NCI-H1417 treated with DMSO at 0.1 percent for 48 hours (cell line): Measurements from ENCODE around the gene ADIPOR2.
"Not testable (repeated sequence)": the region's sequence is repeated elsewhere in the genome, so short reads cannot be mapped to it uniquely, and the experiment has no call there.

Experiments used
- DNase-seq: peaks from one replicate; lab custom pipeline; 2025; lab: John Stamatoyannopoulos, UW

The ADIPOR2 gene

DNA sequence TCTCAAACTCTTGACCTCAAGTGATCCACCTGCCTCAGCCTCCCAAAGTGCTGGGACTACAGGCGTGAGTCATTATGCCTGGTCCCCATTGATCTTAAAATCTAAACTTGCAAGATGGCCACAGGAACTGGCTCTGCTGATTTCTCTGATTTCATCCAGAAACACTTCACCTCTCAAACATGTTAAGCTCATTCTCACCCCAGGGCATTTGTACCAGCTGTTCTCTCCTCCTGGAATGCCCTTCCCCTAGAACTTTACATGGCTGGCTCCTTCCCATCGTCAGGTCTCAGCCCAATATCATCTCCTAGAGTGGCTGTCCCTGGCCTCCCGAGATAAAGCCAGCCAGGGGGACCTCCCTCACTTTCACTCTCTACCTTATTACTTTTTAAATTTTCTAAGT lies 124.2 kb downstream of the ADIPOR2 start:
- DNase-seq: no peak

GRCh38 chr12:1815814-1816729 lies 125.2 kb downstream of the ADIPOR2 start:
- no peak for DNase-seq

DNA sequence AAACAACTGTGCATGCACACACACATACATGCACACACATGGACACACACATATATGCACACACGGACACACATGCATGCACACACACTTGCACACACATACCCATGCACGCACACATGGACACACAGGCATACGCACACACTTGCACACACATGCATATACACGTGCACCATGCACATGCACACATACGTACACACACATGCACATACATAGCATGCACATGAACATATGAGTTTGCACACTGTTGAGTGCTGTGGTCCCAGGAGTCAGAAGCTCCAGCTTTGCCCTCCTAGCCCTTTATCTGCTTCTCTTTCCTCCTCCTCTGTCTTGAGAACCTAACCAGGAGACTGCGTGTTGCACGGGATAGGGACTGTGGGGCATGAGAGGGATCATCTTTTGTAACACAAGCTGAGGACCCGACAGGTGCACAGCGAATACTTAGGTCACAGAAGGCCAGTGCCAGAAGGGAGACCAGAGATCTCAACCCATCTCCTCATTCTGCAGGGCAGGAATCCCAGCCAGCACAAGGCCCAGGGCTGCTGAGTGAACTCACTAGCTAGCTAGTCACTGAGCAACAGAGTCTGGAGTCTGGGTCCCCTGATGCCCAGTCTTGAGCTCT lies 126.0 kb downstream of the ADIPOR2 start:
- no peak for DNase-seq

DNA sequence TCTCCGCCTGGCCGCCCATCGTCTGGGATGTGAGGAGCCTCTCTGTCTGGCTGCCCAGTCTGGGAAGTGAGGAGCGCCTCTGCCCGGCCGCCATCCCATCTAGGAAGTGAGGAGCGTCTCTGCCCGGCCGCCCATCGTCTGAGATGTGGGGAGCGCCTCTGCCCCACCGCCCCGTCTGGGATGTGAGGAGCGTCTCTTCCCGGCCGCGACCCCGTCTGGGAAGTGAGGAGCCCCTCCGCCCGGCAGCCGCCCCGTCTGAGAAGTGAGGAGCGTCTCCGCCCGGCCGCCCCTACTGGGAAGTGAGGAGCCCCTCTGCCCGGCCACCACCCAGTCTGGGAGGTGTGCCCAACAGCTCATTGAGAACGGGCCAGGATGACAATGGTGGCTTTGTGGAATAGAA lies 127.1 kb downstream of the ADIPOR2 start:
- not testable (repeated sequence) for DNase-seq

GRCh38 chr12:1819050-1819449 lies 128.2 kb downstream of the ADIPOR2 start:
- DNase-seq: no peak

- no peak for DNase-seq
These were observed 128.7 kb downstream of the ADIPOR2 start for GRCh38 chr12:1819571-1819970.

- DNase-seq: no peak
These were observed 129.5 kb downstream of the ADIPOR2 start, which contains the start of gene LRTM2 for GRCh38 chr12:1820191-1820895. Gene LRTM2, plus strand, starts transcription at chr12:1820565. Its CDS starts 7,584 bp downstream, at chr12:1828149.

- DNase-seq: no peak
These were observed 130.0 kb downstream of the ADIPOR2 start for GRCh38 chr12:1820896-1821291.

DNA sequence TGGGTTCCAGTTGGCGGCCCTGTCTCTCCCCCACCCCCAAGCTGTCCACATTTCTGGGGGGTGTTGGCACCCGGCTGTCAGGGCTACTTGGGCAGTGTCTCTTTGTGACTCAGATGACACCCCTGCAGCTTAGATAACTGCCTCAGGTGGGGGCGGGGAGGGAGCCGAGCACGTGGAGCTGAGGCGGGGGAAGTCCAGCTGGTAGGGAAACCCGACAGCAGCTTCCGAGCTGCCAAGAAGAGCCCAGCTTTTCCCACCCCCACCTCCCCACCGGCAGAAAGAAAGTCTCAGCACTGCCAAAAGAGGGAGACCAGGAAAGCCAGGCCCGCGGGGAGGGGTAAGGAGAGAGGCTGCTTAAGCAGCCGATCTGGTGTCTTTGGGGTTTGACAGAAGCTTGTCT lies 130.9 kb downstream of the ADIPOR2 start:
- no peak for DNase-seq

DNA sequence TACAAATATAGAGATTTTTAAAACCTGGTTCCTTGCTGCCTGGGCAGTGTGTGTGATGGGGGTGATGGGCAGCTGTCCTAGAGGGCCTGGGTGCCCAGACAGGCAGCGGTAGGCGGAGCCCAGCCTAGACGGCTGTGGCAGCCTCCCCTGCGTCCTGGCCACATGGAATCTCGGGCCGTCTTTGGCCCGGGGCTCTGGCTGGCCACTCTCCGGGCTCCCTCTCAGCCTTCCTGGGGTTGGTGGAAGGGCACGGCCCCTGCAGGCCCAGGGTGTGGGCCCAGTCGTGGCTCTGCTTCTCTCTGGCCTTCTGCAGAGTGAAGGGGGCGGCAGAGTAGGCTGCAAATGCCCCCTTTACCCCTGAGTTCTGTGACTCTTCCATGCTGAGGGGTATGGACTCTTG lies 131.8 kb downstream of the ADIPOR2 start:
- no peak for DNase-seq

GRCh38 chr12:1823237-1823636 lies 132.4 kb downstream of the ADIPOR2 start:
- DNase-seq: no peak

GRCh38 chr12:1825382-1826102 lies 134.7 kb downstream of the ADIPOR2 start:
- no peak for DNase-seq

DNA sequence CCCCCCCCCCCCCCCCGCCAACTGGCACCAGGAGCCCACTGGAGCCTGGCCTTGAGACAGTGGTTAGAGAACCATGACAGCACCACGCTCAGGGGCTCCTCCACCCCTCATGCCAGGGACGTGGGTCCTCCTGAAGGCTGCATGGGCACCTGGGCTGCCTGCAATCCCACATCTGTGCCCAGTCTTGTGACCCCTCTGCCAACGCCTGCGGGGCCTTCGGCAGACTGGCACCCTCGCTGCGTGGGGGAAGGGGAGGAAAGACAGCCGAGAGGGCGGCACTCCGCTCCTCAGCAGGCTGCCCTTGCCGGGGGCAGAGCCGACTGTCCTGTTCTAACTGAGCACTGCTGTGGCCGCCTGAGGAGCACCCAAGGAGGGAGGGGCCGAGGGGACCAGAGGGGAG lies 135.5 kb downstream of the ADIPOR2 start:
- no peak for DNase-seq

- DNase-seq: no peak
These were observed 136.2 kb downstream of the ADIPOR2 start for GRCh38 chr12:1826867-1827705.

DNA sequence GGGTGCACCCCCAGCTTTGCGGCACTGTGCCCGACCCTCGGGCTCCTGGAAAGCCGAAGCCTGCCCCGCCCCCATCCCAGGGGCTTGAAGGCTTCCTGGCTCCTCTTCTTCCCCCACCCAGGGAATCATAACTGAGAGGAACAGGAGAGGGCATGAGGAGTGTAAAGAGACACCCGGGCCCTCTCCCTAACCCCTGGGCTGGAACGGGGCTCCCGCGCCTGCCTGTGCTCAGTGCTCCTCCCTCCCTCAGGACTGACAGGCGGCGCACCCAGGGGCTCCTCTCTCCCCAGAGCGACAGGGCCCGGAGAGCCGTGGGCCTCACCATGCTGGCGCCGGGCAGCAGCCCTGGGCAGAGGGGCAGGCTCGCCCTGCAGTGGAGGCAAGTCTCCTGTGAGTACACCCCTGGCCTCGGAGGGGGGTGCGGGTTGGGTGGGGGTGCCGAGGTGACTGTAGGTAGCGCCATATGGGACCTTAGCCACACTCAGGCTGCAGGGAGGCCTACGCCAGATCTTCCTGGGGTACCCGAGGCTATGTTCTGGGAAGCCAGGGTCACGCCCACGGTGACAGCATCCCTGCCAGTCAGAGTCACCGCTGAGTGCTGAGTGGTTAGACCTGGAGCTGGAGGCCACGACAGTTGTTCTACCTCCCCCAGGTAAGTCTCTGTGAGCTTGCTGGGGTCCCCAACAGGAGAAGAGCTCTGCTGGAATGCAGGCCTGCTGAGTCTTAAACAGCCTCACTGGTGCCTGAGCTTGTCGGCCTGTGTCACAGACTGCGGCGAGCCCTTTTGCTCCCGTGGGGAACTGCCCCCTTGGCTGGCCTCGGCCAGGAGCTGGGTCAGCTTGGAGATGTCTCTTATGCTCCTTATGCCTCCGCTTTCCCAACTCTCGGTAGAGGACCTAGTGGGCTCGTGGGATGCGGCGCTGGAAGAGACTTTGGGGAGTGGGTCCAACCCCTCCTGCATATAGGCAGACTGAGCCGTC lies 137.2 kb downstream of the ADIPOR2 start:
- no peak for DNase-seq

GRCh38 chr12:1828856-1829255 lies 138.0 kb downstream of the ADIPOR2 start:
- no peak for DNase-seq

DNA sequence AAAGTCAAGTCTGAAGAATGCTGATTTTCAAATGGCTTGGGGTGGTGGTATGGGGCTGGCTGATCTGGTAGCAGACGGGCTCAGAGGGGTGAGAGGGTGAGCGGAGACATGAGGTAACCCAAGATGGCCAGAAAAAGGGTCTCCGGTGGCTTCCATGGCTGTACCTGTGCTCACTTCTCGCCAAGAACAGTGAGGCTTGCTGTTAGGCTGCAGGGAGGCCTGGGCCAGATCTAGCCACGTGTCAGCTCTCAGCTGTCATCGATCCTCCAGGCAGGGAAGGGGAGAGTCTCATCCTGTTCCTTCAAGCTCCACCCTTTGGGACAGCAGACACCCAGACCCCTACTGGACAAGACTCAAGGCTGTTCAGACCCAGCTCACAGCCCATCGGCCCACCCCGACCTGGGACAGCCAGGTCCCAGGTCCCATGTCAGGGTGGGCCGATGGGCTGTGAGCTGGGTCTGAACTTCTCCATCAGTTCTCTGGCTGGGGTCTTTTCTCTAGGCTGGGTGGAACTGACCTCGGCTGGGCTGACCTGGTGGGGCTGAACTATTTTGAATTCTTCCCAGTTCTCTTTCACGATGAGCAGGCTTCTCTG lies 138.5 kb downstream of the ADIPOR2 start:
- DNase-seq: no peak

GRCh38 chr12:1830401-1830845 lies 139.6 kb downstream of the ADIPOR2 start:
- DNase-seq: no peak
